Brain microvascular endothelial cell (primary cell): ENCODE measurements around the gene PPARA.

ENCODE experiments used
- DNase-seq: peaks from one replicate; pipeline ENCODE4 v3.0.0-alpha.2; 2020
- H3K27ac ChIP-seq: fragments of 250-450 bp; sonication (Bioruptor Pico); 2 replicates; pipeline ENCODE4 v1.5.1; 2020; ENCODE audit warnings: mild to moderate bottlenecking, moderate library complexity
- H3K27me3 ChIP-seq: fragments of 250-450 bp; sonication (Bioruptor Pico); replicated peaks from 2 replicates; pipeline ENCODE4 v1.5.1; 2020; ENCODE audit warnings: mild to moderate bottlenecking
- H3K36me3 ChIP-seq: fragments of 250-450 bp; sonication (Bioruptor Pico); replicated peaks from 2 replicates; pipeline ENCODE4 v1.5.1; 2020; ENCODE audit warnings: mild to moderate bottlenecking
- H3K4me3 ChIP-seq: 2 replicates; pipeline ENCODE4 v1.5.1; 2011; ENCODE audit warnings: low read depth, mild to moderate bottlenecking, control low read depth, low read length, moderate library complexity
- in situ Hi-C: cut with HindIII; loops from 2 replicates; pipeline ENCODE4 v1.10.0; 2017; ENCODE audit warnings: low sequenced_read_pairs, low pct_ligation_motif_present
- TF ChIP-seq, protein P1 (sequence below): IDR thresholded peaks from 2 replicates; pipeline ENCODE4 v1.5.1; 2011; ENCODE audit warnings: low read depth, mild to moderate bottlenecking, moderate library complexity, low read length, control low read depth, inconsistent platforms; ENCODE audit errors: missing control alignments

Gene PPARA

DNA sequence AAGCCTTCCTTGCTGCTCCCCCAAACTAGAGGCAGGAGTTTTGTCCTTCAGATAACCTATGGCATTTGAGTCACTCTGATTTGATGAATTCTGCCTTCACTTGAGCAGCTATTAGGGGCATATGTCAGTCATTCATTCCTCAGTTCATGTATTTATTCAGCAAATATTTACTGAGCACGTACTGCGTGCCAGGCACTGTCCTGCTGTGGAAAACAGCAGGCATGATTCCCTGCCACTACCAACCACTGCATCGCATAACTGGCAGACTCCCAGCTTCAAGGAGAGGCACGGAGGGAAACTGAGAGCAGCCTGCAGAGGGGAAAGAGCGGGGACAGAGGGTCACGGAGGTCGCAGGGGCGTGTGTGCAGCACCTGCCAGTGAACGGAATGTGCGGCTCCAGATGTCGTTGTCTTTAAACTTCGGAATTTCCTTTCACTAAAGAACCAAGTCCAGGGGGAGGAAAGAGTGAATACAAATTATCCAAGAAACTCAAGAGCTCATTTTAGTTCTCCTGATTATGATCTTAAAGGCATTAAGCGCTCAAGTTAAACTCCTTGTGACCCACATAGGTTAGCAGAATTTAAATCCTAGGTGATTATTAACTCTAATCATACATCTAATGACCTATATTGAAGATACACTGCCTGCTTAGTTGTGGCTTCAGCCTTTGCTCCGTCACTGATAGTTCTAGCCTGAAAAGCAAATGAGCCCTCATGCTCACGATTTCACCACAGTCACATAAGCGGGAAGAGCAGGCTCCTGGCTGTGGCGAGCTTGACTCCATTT lies 12.6 kb downstream of the PPARA start:
- TF ChIP-seq, protein P1, sequence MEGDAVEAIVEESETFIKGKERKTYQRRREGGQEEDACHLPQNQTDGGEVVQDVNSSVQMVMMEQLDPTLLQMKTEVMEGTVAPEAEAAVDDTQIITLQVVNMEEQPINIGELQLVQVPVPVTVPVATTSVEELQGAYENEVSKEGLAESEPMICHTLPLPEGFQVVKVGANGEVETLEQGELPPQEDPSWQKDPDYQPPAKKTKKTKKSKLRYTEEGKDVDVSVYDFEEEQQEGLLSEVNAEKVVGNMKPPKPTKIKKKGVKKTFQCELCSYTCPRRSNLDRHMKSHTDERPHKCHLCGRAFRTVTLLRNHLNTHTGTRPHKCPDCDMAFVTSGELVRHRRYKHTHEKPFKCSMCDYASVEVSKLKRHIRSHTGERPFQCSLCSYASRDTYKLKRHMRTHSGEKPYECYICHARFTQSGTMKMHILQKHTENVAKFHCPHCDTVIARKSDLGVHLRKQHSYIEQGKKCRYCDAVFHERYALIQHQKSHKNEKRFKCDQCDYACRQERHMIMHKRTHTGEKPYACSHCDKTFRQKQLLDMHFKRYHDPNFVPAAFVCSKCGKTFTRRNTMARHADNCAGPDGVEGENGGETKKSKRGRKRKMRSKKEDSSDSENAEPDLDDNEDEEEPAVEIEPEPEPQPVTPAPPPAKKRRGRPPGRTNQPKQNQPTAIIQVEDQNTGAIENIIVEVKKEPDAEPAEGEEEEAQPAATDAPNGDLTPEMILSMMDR = no peak

DNA sequence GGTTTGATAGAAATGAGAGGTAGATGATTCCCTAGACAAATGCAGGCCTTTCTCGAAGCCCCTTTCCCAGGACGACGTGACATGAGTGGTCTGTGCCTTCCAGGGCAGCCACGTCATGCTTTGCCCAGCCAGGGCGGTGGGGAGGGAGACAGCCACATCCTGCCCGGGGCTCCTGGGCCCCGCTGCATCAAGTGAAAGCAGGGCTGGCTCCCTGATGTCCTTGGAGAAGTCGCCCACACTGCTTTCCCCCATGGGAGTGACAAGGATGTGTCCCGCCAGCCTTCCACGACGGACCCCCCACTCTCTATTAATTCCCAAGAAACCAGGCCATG lies 13.2 kb downstream of the PPARA start:
- in situ Hi-C loops = no loop called here
- no peaks in the 10 kb centered on the region for H3K27me3 ChIP-seq
- H3K4me3 ChIP-seq = no peak overlapping the region
- H3K27ac ChIP-seq = no peak overlapping the region
- no peaks in the 10 kb centered on the region for H3K36me3 ChIP-seq
- TF ChIP-seq, protein P1 = no peak
- no peak for DNase-seq

More for the DNA sequence above, 12.6 kb downstream of the PPARA start:
- no peak overlapping the region for H3K4me3 ChIP-seq
- H3K27me3 ChIP-seq = no peaks in the 10 kb centered on the region
- in situ Hi-C loops = no loop called here
- no peak for DNase-seq
- H3K27ac ChIP-seq = no peak overlapping the region
- H3K36me3 ChIP-seq = no peaks in the 10 kb centered on the region

DNA sequence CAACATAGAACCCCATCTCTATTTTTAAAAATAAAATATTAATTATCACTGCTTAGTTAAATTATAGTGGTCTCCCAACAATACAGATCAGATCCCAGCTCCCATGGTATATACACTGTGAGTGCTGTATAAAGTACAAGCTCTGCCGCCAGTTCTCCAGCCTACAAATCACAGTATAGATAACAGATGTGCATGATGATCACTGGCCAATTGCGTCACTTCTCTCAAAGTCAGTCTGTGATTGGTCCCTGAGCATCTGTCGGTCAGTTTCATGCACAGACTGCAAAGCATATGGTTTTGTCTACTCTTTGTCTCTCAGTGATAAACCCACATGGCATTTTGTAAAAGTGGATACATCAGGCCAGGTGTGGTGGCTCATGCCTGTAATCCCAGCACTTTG lies 15.7 kb downstream of the PPARA start:
- in situ Hi-C loops = no loop called here
- TF ChIP-seq, protein P1 = no peak
- Histone ChIP-seq H3K36me3 (no peaks in the 10 kb centered on the region), H3K27ac (no peak overlapping the region), H3K27me3 (no peaks in the 10 kb centered on the region), H3K4me3 (no peak overlapping the region)
- no peak for DNase-seq

DNA sequence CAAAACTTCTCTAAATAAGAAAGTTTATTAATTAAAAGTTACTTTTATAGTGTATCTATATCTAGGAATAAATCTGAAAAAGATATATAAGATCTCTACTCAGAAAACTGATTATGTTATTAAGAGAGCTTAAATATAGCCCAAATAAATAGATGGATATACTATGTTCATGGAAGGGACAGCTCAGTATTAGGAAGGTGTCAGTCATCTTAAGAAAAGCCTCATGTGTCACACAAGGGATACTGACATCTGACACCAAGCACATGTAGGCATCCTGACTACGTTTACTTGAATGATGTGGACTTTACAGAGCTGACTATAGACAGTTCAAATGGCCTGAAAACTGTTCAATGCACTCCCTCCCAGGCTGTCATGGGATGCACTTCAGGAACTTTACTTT lies 19.3 kb downstream of the PPARA start:
- no peak overlapping the region for H3K27ac ChIP-seq
- in situ Hi-C loops = no loop called here
- no peaks in the 10 kb centered on the region for H3K36me3 ChIP-seq
- no peaks in the 10 kb centered on the region for H3K27me3 ChIP-seq
- DNase-seq = no peak
- TF ChIP-seq, protein P1 = no peak
- H3K4me3 ChIP-seq = no peak overlapping the region

- no peaks in the 10 kb centered on the region for H3K27me3 ChIP-seq
- H3K36me3 ChIP-seq = no peaks in the 10 kb centered on the region
- in situ Hi-C loops = no loop called here
- DNase-seq = peak; percentile 21
- no peak overlapping the region for H3K27ac ChIP-seq
- TF ChIP-seq, protein P1 = no peak
- H3K4me3 ChIP-seq = no peak overlapping the region
Observed at GRCh38 chr22:46171940-46172339, 21.6 kb downstream of the PPARA start.
